SK-N-DZ (cell line): ENCODE results near the gene RND1.

Source experiments
- DNase-seq: peaks from one replicate; pipeline ENCODE4 v3.0.0-alpha.2; 2015; ENCODE audit warnings: low spot score
- small RNA-seq, 2 experiments: library from RNA; depleted of rRNA; stranded (forward); fragments of <200 nt; gene quantifications; one replicate each; pipeline ENCODE3, GENCODE V24; 2014

RND1 gene

DNA sequence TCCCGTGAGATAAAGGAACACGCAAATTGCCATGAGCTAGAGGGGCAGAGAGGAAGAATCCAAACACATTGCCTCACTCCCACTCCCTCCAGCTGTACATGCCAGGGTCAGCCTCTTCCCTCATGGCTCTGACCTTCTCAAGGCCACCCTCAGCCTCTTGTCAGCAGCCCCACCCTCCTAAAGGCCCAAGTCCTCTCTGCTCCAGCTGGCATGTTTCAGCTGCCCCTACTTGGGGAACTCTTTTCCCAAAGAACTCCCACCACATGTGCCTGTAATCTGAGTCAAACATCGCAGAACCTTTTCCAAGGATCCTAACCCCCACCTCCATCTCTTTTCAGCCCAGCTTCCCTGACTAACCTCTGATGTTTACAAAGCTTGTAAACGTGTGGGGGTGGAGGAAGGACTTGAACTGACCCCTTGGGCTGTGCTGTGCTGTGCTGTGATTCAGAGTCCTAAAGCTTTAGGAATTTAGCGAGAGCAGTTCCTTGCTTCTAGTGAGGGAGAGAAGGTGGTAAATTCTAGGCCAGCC, 54.7 kb downstream of the RND1 start:
- DNase-seq: no peak

DNA sequence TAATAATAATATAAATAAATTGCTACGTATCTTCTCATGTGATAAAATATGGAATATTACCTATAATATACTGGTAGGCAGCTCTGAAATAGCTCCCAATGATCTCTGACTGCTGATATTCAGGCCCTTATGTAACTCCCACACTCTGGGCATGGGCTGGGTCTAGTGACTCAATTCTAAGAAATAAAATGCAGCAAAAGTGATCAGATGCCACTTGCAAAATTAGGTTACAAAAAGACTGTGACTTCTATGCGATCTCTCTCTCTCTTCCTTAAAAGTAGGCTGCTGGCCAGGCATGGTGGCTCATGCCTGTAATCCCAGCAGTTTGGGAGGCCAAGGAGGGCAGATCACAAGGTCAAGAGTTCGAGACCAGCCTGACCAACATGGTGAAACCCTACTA, 57.7 kb downstream of the RND1 start:
- DNase-seq: no peak

Small RNA genes lying within 50 kb of the gene (small RNA-seq; reads per million reads assigned to genes)
- gene AC073610.1 (0 reads per million in 2 experiments), gene RF00019 (0 reads per million in 2 experiments), gene RNU6-600P (0 reads per million in 2 experiments)
